Calu3 (cell line): Measurements from ENCODE around the gene RIPOR3. TPM values are rescaled to one million over a fixed set of nuclear protein-coding genes. Genes with fewer than 3 reads are reported as not detected.

Experiments used
- BruUV-seq: library from RNA; stranded (reverse); fragments of 400-500 nt; replicated peaks from 2 replicates; lab custom pipeline; 2021; lab: Mats Ljungman, UMichigan
- CTCF ChIA-PET: fragments of 300-600 bp; sonication (Branson Sonifier 250); formaldehyde crosslinking; loops from one replicate; lab custom pipeline; 2022; ENCODE audit warnings: antibody characterized with exemption; lab: Charles Lee
- DNase-seq: peaks from one replicate; pipeline ENCODE4 v3.0.0; 2022
- H3K27ac Mint-ChIP-seq: one replicate; pipeline ENCODE4 v1.8.0; 2022; ENCODE audit warnings: mixed read lengths; ENCODE audit not compliant: unreplicated experiment
- H3K27me3 Mint-ChIP-seq: one replicate; pipeline ENCODE4 v1.8.0; 2022; ENCODE audit warnings: mixed read lengths; ENCODE audit not compliant: unreplicated experiment
- H3K36me3 Mint-ChIP-seq: one replicate; pipeline ENCODE4 v1.8.0; 2022; ENCODE audit warnings: mild to moderate bottlenecking, moderate library complexity, mixed read lengths; ENCODE audit not compliant: insufficient read depth, unreplicated experiment
- H3K4me1 Mint-ChIP-seq: one replicate; pipeline ENCODE4 v1.8.0; 2022; ENCODE audit warnings: mild to moderate bottlenecking, low read depth, mixed read lengths; ENCODE audit not compliant: unreplicated experiment
- H3K4me3 Mint-ChIP-seq: one replicate; pipeline ENCODE4 v1.8.0; 2022; ENCODE audit warnings: mild to moderate bottlenecking, low read depth, moderate library complexity, mixed read lengths; ENCODE audit not compliant: unreplicated experiment
- H3K9me3 Mint-ChIP-seq: one replicate; pipeline ENCODE4 v1.8.0; 2022; ENCODE audit warnings: low read depth, mixed read lengths; ENCODE audit not compliant: unreplicated experiment
- intact Hi-C: fragments of 100-400 bp; cut with micrococcal nuclease; formaldehyde crosslinking; loops from one replicate; pipeline ENCODE4 v1.10.0; 2022; ENCODE audit not compliant: unreplicated experiment
- total RNA-seq: library from RNA; stranded (reverse); gene quantifications from 2 replicates; pipeline ENCODE4 v1.2.3, GENCODE V29; 2022
- TF ChIP-seq, protein P1 (sequence below): fragments of 200-600 bp; IDR thresholded peaks from one replicate; pipeline ENCODE4 v1.8.0; 2022; ENCODE audit warnings: antibody characterized with exemption; ENCODE audit not compliant: unreplicated experiment

The RIPOR3 gene
- total RNA-seq, 1 experiment from 2014 or later: 4.0 TPM

DNA sequence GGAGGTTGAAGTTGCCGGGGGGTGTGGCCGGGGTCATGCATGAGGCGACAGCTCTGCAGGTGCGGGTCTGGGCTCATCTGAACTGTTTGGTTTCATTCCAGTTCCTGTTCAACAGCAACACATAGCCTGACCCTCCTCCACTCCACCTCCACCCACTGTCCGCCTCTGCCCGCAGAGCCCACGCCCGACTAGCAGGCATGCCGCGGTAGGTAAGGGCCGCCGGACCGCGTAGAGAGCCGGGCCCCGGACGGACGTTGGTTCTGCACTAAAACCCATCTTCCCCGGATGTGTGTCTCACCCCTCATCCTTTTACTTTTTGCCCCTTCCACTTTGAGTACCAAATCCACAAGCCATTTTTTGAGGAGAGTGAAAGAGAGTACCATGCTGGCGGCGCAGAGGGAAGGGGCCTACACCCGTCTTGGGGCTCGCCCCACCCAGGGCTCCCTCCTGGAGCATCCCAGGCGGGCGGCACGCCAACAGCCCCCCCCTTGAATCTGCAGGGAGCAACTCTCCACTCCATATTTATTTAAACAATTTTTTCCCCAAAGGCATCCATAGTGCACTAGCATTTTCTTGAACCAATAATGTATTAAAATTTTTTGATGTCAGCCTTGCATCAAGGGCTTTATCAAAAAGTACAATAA lies 108.6 kb downstream of the RIPOR3 start:
- Mint-ChIP-seq H3K4me1 (no peaks in the 10 kb centered on the region), H3K36me3 (peaks cover 60% of the 10 kb centered on the region), H3K4me3 (no peak overlapping the region), H3K9me3 (no peaks in the 10 kb centered on the region), H3K27me3 (no peaks in the 10 kb centered on the region), H3K27ac (no peak overlapping the region)
- no peak for DNase-seq
- BruUV-seq: no TSS peak
- TF ChIP-seq, protein P1, sequence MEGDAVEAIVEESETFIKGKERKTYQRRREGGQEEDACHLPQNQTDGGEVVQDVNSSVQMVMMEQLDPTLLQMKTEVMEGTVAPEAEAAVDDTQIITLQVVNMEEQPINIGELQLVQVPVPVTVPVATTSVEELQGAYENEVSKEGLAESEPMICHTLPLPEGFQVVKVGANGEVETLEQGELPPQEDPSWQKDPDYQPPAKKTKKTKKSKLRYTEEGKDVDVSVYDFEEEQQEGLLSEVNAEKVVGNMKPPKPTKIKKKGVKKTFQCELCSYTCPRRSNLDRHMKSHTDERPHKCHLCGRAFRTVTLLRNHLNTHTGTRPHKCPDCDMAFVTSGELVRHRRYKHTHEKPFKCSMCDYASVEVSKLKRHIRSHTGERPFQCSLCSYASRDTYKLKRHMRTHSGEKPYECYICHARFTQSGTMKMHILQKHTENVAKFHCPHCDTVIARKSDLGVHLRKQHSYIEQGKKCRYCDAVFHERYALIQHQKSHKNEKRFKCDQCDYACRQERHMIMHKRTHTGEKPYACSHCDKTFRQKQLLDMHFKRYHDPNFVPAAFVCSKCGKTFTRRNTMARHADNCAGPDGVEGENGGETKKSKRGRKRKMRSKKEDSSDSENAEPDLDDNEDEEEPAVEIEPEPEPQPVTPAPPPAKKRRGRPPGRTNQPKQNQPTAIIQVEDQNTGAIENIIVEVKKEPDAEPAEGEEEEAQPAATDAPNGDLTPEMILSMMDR: no peak
- CTCF ChIA-PET: no interaction called here
- intact Hi-C loops: no loop called here

DNA sequence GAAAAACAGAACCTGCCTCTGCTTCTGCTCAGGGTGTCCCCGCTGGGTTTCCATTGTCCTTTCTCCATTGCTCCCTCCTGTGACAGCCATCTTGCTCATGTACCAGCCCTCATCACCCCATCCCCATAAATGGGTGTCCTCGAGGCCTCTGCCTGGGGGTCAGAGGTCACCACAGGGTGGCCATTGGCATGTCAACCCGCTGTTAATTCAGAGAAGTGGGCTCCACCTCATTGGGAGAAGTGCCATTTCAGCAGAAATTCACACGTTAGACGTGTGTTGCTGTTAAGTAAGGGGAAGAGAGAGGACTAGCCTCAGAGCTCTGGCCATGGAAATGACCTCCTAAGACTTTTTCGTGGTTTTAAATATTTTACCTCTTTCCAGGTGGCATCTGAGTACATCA lies 109.2 kb downstream of the RIPOR3 start:
- Mint-ChIP-seq H3K36me3 (peaks cover 57% of the 10 kb centered on the region), H3K4me1 (no peaks in the 10 kb centered on the region), H3K4me3 (no peak overlapping the region), H3K27me3 (no peaks in the 10 kb centered on the region), H3K27ac (no peak overlapping the region), H3K9me3 (no peaks in the 10 kb centered on the region)
- CTCF ChIA-PET: no interaction called here
- BruUV-seq: no TSS peak
- intact Hi-C loops: no loop called here
- TF ChIP-seq, protein P1: no peak
- DNase-seq: no peak

DNA sequence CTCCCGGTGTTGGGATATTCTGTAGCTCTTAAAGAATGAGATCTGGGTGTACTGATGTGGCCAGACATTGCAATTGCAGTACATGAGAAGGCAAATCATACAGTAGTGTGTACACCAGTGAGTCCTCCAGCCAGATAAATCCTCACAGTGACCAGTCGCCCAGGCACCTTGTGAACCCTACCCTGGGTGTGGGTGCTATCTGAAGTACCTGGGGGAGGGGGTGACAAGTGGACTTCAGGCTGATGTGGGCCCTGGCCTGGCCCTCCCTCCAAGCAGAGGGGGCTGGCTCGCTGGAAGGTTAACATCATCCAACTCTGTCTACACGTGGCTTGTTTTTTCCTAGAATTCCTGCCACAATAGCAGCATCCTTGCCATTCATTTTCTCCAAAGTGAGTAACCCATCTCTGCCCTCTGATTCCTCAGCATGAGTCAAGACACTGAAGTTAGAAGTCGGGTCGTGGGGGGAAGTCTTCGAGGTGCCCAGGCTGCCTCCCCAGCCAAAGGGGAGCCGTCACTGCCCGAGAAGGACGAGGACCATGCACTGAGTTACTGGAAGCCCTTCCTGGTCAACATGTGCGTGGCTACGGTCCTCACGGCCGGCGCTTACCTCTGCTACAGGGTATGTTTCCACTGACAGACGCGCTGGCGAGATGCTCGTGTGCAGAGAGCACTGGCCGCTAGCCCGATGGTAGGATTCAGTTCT lies 110.3 kb downstream of the RIPOR3 start:
- H3K27ac Mint-ChIP-seq: no peak overlapping the region
- H3K4me1 Mint-ChIP-seq: peaks cover 4% of the 10 kb centered on the region
- TF ChIP-seq, protein P1: no peak
- intact Hi-C loops: no loop called here
- BruUV-seq: no TSS peak
- CTCF ChIA-PET: no interaction called here
- H3K9me3 Mint-ChIP-seq: no peaks in the 10 kb centered on the region
- H3K4me3 Mint-ChIP-seq: no peak overlapping the region
- H3K27me3 Mint-ChIP-seq: no peaks in the 10 kb centered on the region
- H3K36me3 Mint-ChIP-seq: peaks cover 61% of the 10 kb centered on the region
- DNase-seq: no peak

DNA sequence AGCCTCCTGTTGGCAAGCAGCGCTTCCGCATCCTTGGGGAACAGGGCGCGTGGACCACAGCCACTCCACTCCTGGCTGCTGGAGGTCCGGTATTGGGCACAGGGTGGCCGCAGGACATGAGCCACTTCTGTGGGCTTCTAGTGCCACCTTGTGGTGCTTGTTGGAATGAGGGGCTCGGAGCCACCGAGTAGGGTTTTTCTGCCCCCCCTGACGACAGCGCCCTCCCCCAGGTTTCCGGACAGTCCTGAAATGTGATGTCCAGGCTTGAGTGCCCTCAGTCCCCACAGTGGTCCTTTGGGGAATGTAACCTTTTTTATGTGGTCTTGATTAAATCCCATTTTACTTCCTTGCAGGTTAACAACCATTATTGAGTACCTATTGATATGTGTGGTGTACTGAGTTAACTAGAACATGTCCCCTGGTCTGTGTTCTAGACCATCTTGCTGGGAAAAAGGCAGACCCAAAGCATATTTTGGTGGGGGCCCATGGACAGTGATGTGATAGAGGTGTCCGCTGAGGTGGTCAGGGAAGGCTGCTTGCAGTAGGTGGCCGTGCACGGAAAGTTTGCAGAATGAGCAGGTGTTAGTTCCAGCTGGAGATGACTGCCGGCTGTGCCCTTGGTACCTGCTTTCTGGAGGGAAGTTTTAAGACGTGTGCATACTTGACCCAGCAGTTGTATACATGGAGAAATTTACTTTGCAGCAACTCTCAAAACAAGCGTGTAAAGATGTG lies 111.2 kb downstream of the RIPOR3 start:
- TF ChIP-seq, protein P1: peak; percentile 98
- Mint-ChIP-seq H3K36me3 (peaks cover 69% of the 10 kb centered on the region), H3K4me3 (no peak overlapping the region), H3K27me3 (no peaks in the 10 kb centered on the region), H3K27ac (no peak overlapping the region), H3K9me3 (no peaks in the 10 kb centered on the region), H3K4me1 (peaks cover 7% of the 10 kb centered on the region)
- DNase-seq: peak; percentile 86
- intact Hi-C loops: no loop called here
- CTCF ChIA-PET: no interaction called here
- no TSS peak for BruUV-seq
